GM12872 (cell line): ENCODE results near the gene BCL2L1.

Experiments
- CTCF ChIP-seq: IDR thresholded peaks from 3 replicates; pipeline ENCODE4 v1.5.1; 2011; ENCODE audit warnings: low read depth, mild to moderate bottlenecking, low read length, moderate library complexity; ENCODE audit not compliant: insufficient read depth

The BCL2L1 gene

GRCh38 chr20:31673435-31673834 lies 49.2 kb downstream of the BCL2L1 start:
- no peak for TF ChIP-seq CTCF

GRCh38 chr20:31671324-31671723 lies 51.3 kb downstream of the BCL2L1 start:
- TF ChIP-seq CTCF, result no peak

GRCh38 chr20:31670371-31671228 lies 52.1 kb downstream of the BCL2L1 start:
- TF ChIP-seq CTCF, result no peak

- no peak for TF ChIP-seq CTCF
Observed at GRCh38 chr20:31669876-31670275, 52.8 kb downstream of the BCL2L1 start.

GRCh38 chr20:31667315-31668285 lies 55.1 kb downstream of the BCL2L1 start:
- TF ChIP-seq CTCF, result no peak

GRCh38 chr20:31666258-31667042 lies 56.2 kb downstream of the BCL2L1 start:
- TF ChIP-seq CTCF, result no peak
